Measurements from ENCODE around the gene SLC8B1.

SLC8B1 gene

DNA sequence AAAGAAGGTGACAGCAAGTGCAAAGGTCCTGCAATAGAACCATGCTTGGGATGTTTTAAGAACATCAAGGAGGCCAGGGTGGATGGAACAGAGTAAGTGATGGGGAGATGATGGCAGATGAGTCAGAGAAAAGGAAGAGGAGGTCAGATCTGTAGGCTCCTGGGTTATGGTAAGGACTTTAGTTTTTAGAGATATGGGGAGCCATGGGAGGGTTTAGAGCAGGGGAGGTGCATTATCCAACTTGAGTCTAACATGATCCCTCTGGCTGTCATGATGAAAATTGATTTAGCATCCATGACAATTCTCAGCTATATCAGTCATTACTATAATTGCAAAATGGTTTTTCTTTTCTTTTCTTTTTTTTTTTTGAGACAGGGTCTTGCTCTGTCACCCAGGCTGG lies 16.2 kb upstream of the SLC8B1 start:
- no peak overlapping the region for H3K27ac ChIP-seq
- TF ChIP-seq, protein P1, sequence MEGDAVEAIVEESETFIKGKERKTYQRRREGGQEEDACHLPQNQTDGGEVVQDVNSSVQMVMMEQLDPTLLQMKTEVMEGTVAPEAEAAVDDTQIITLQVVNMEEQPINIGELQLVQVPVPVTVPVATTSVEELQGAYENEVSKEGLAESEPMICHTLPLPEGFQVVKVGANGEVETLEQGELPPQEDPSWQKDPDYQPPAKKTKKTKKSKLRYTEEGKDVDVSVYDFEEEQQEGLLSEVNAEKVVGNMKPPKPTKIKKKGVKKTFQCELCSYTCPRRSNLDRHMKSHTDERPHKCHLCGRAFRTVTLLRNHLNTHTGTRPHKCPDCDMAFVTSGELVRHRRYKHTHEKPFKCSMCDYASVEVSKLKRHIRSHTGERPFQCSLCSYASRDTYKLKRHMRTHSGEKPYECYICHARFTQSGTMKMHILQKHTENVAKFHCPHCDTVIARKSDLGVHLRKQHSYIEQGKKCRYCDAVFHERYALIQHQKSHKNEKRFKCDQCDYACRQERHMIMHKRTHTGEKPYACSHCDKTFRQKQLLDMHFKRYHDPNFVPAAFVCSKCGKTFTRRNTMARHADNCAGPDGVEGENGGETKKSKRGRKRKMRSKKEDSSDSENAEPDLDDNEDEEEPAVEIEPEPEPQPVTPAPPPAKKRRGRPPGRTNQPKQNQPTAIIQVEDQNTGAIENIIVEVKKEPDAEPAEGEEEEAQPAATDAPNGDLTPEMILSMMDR (IDR thresholded peaks at IDR 0.05) = no peak
- no peak for TF ChIP-seq ZFX (IDR thresholded peaks at IDR 0.05; ENCODE audit: borderline replicate concordance)

DNA sequence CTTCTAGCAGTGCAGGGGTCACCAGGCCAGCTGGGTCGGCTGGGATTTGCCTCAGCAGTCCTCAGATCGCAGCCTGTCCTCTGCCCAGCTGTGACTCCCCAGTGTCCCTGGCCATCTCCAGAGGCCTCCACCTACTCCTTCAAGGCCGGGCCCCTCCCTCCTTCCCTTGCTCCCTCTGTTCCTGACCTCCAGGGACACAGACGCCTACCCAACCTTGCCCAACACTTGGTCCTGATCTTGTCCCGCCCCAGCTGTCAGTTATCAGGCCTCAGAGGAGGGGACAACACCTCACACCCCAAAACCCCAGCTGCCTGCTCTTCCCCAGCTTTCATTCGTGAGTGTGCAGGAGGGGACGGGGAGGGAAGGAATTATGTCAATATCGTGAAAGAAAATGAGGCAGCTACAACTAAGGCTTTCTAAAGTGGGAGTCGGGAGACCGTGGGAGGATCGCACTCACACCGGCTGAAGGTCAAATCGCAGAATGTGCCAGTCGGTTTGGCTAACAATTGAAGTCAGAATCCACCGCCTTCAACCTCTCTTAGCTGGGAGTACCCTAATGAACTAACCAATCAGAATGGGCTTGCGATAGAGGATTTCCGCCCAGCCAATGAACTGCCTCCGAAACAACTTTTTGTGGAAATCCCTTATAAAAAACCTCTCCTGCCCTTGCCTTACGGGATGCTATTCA lies 14.1 kb upstream of the SLC8B1 start:
- no peak for TF ChIP-seq ZFX (IDR thresholded peaks at IDR 0.05; ENCODE audit: borderline replicate concordance)
- TF ChIP-seq, protein P1 (IDR thresholded peaks at IDR 0.05) = no peak
- H3K27ac ChIP-seq = no peak overlapping the region

DNA sequence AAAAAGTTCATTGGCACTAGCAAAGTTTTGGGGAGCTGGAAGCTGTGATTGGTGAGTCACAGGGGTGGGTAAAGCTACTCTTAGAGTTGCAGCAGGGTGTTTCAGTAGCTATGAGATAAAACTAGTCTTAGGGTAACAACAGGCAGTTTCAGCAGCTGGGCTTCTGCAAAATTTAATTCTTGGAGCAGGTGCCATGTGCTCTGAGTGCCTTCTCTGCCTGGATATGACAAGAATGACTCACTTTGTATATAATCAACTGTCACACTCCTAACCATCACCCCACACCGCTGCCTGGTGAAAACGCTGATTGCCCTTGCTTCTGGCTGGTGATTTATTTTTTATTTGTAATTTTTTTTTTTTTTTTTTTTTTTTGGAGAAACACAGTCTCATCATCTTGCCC lies 13.0 kb upstream of the SLC8B1 start:
- TF ChIP-seq, protein P1 (IDR thresholded peaks at IDR 0.05) = no peak
- TF ChIP-seq ZFX (IDR thresholded peaks at IDR 0.05; ENCODE audit: borderline replicate concordance) = no peak
- no peak overlapping the region for H3K27ac ChIP-seq

DNA sequence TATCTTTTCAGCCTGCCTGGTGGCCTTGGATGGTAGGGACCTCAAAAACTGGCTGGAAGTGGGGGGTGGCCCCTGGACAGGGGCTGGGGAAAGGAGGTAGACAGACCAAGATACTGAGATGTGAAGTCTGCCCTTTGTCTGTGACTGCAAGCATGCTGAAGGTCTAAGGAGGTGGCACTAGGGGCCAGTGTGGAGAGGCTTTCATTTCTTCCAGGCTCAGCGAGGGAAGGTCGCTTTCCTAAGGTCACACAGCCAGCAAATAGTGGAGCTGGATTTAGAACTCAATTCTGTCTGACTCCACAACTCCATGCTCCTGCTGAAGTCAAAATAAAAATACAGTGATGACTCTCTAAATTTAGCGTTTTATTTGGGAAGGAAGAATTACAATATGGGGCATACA lies 12.2 kb upstream of the SLC8B1 start:
- no peak overlapping the region for H3K27ac ChIP-seq
- TF ChIP-seq, protein P1 (IDR thresholded peaks at IDR 0.05) = no peak
- no peak for TF ChIP-seq ZFX (IDR thresholded peaks at IDR 0.05; ENCODE audit: borderline replicate concordance)

DNA sequence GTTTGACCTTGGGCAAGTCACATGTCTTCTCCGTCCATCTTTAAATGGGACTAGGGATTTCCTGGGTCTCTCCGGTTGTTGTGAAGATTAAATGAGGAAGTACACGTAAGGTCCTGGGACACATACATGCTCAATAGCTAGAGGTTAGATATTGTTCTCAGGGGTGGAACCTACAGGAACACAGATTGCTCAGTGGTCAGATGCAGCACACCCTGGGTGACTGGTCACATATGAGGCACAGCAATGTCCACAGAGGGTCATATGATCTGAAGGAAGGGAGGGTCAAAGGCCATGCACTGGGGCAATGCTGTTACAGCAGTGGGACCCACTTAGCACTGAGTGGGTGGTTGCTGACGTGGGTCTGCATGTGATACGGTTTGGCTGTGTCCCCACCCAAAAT lies 11.4 kb upstream of the SLC8B1 start:
- TF ChIP-seq ZFX (IDR thresholded peaks at IDR 0.05; ENCODE audit: borderline replicate concordance) = no peak
- TF ChIP-seq, protein P1 (IDR thresholded peaks at IDR 0.05) = no peak
- H3K27ac ChIP-seq = no peak overlapping the region

DNA sequence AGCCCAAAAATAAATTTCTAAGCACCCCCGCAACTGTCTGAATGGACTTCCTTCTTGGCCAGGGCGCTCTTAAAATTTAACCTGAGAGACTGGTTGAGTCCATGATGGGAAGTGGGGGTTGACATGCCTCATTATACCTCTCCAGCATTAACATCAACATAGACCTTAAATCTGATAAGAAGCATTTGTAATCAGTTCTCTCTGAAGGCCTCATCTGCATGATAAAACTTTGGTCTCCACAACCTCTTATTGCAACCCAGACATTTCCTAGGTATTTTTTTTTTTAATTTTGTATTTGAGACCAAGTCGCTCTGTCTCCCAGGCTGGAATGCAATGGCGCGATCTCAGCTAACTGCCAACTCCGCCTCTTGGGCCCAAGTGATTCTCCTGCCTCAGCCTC lies 10.4 kb upstream of the SLC8B1 start:
- H3K27ac ChIP-seq = no peak overlapping the region
- TF ChIP-seq ZFX (IDR thresholded peaks at IDR 0.05; ENCODE audit: borderline replicate concordance) = no peak
- TF ChIP-seq, protein P1 (IDR thresholded peaks at IDR 0.05) = no peak

DNA sequence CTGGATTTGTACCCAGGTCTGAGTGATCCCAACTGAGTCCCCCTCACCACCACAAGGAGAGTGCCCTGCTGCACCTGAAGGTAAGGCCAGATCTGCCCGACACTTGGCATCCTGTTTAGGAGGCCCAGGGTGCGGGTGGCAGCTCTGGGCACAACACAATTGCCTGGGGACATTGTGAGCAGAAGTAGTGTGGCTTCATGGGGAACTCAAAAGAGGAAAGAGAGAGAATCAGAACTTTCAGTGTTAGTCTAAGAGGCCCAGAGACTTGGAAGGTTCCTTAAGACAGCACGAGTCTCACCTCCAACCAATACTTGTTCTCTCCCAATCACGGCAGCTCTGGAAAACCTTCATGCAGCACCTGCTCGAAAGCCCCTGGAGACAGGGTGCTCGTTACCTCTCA lies 6.6 kb upstream of the SLC8B1 start:
- no peak overlapping the region for H3K27ac ChIP-seq

More for the DNA sequence above, 6.6 kb upstream of the SLC8B1 start:
- no peak for TF ChIP-seq ZFX (IDR thresholded peaks at IDR 0.05; ENCODE audit: borderline replicate concordance)
- TF ChIP-seq, protein P1 (IDR thresholded peaks at IDR 0.05) = no peak
